Mucosa of rectum (tissue), 2 donors: Measurements from ENCODE around the gene KRTAP2-4.
"Not testable (repeated sequence)": the region's sequence is repeated elsewhere in the genome, so short reads cannot be mapped to it uniquely, and the experiment has no call there.

Experiments used
- H3K27ac ChIP-seq, 2 donors: one replicate each; pipeline ENCODE4 v1.7.0; 2013; ENCODE audit warnings: inconsistent platforms in 2 of 2, low read depth in 2 of 2, low read length in 2 of 2
- H3K27me3 ChIP-seq, 2 donors: one replicate each; pipeline ENCODE4 v1.7.0; 2013; ENCODE audit warnings: low read length in 2 of 2; ENCODE audit not compliant: control insufficient read depth in 2 of 2, insufficient read depth in 2 of 2
- H3K36me3 ChIP-seq, 2 donors: one replicate each; pipeline ENCODE4 v1.7.0; 2013; ENCODE audit warnings: low read length in 2 of 2; ENCODE audit not compliant: control insufficient read depth in 2 of 2, insufficient read depth in 2 of 2
- H3K4me1 ChIP-seq, 2 donors: one replicate each; pipeline ENCODE4 v1.7.0; 2013; ENCODE audit warnings: low read length in 2 of 2, mild to moderate bottlenecking in 1 of 2; ENCODE audit not compliant: control insufficient read depth in 2 of 2, insufficient read depth in 2 of 2
- H3K4me3 ChIP-seq, 2 donors: one replicate each; pipeline ENCODE4 v1.7.0; 2013; ENCODE audit warnings: low read length in 2 of 2
- H3K9ac ChIP-seq, 2 donors: one replicate each; pipeline ENCODE4 v1.7.0; 2013; ENCODE audit warnings: low read length in 2 of 2, low read depth in 1 of 2, mild to moderate bottlenecking in 1 of 2
- H3K9me3 ChIP-seq, 2 donors: one replicate each; pipeline ENCODE4 v1.7.0; 2013; ENCODE audit warnings: low read length in 2 of 2; ENCODE audit not compliant: control insufficient read depth in 2 of 2
- donor health status: healthy.
- donor health status: Normal muscosa, but diverticular disease.

KRTAP2-4 gene, protein sequence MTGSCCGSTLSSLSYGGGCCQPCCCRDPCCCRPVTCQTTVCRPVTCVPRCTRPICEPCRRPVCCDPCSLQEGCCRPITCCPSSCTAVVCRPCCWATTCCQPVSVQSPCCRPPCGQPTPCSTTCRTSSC

GRCh38 chr17:41065829-41066624, at the start of gene KRTAP2-4:
KRTAP2-4 (minus strand) TSS chr17:41065879; CDS start chr17:41065845, 34 bp downstream.
- Histone ChIP-seq H3K36me3 (no peaks in the 10 kb centered on the region), H3K27ac (no peak within 1 kb of the TSS), H3K9me3 (no peaks in the 10 kb centered on the region), H3K9ac (no peak within 1 kb of the TSS), H3K4me1 (no peaks in the 10 kb centered on the region), H3K27me3 (peaks cover 0 to 2% of the 10 kb centered on the region in 2 donors), H3K4me3 (no peak within 1 kb of the TSS)

DNA sequence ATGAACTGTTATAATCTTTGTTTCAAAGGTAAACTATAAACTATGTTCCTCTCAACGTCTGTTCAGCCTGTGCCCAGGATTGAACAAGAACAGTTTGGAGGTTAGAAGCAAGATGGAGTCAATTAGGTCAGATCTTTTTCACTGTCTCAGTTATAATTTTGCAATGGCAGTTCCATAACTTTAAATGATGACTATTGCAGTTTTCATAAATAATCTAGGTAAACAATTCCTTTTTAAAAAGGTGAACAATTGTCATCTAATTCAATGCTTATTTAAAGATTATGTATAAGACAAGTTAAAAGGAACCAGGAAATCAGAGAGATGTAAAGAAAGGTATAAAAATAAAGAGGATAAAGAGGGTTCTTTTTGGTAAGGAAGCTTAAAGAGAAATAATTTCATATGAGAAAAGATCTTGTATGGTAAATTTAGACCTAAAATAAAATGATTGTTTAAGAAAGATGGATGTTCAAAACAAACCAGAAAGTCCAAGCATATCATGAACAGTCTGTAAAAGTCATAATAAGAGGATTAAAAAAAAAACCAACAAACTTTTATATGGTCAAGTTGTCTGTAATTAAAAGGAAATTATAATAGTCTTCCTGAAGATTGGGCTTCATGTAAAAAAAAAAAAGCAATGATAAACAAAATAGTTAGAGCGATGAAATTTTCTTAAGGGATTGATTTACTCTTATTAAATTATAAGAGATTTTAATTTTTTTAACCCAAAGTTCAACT, 45.6 kb upstream of the KRTAP2-4 start:
- Histone ChIP-seq H3K9ac (no peak overlapping the region), H3K4me1 (no peaks in the 10 kb centered on the region), H3K4me3 (no peak overlapping the region), H3K36me3 (no peaks in the 10 kb centered on the region), H3K27me3 (no peaks in the 10 kb centered on the region), H3K27ac (no peak overlapping the region), H3K9me3 (no peaks in the 10 kb centered on the region)

- H3K4me1 ChIP-seq, H3K9ac ChIP-seq, H3K27me3 ChIP-seq, H3K36me3 ChIP-seq, H3K4me3 ChIP-seq, H3K27ac ChIP-seq, H3K9me3 ChIP-seq: not testable (repeated sequence)
Observed at GRCh38 chr17:41108728-41109386, 43.2 kb upstream of the KRTAP2-4 start.

GRCh38 chr17:41107941-41108450, 42.3 kb upstream of the KRTAP2-4 start:
- no peak overlapping the region for H3K27ac ChIP-seq
- no peaks in the 10 kb centered on the region for H3K27me3 ChIP-seq
- no peaks in the 10 kb centered on the region for H3K9me3 ChIP-seq
- no peak overlapping the region for H3K9ac ChIP-seq
- no peaks in the 10 kb centered on the region for H3K4me1 ChIP-seq
- H3K4me3 ChIP-seq, result no peak overlapping the region
- H3K36me3 ChIP-seq, result no peaks in the 10 kb centered on the region

DNA sequence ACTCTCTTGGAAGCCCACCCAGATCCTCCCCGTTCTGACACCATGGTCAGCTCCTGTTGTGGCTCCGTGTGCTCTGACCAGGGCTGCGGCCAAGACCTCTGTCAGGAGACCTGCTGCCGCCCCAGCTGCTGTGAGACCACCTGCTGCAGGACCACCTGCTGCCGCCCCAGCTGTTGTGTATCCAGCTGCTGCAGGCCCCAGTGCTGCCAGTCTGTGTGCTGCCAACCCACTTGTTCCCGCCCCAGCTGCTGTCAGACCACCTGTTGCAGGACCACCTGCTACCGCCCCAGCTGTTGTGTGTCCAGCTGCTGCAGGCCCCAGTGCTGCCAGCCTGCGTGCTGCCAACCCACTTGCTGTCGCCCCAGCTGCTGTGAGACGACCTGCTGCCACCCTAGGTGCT, 39.7 kb upstream of the KRTAP2-4 start, which contains the start of gene KRTAP4-9:
TSS of gene KRTAP4-9 (plus strand) at position 43 of the 400 bp plus-strand sequence. CDS start at position 43, 0 bp downstream.
- H3K27ac ChIP-seq, H3K36me3 ChIP-seq, H3K27me3 ChIP-seq, H3K9ac ChIP-seq, H3K4me1 ChIP-seq, H3K9me3 ChIP-seq, H3K4me3 ChIP-seq: not testable (repeated sequence)

DNA sequence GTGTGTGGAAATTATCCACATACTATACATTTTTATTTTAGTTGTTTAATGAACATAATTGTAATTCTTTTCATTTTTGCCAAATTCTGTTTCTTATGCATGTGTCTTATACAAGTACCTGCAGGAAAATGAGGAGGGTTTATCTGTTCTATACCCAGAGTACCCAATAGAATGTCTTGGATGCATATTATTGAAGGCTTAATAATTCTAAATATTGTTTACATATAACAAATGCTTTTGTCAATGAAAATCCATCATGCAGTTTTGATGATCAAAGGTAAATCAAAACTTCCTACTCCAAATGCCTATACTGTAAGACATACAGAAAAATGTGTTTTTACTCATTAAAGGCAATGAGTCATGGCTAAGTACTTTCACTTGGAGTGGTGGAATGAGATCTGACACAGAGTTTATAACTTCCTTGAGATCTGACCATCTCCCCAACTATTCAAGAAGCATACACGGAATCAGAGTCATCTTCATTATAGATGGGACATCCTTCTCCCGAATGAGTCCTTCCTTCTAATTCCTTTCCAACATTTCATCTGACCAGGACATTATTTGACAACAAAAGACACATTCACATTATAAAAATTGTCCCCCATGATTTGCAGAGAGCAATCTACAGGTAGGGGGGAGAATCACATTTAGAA, 38.8 kb upstream of the KRTAP2-4 start:
- not testable (repeated sequence) for H3K27me3 ChIP-seq, H3K4me1 ChIP-seq, H3K4me3 ChIP-seq, H3K27ac ChIP-seq, H3K36me3 ChIP-seq, H3K9me3 ChIP-seq, H3K9ac ChIP-seq

GRCh38 chr17:41103896-41104295, 38.2 kb upstream of the KRTAP2-4 start:
- Histone ChIP-seq H3K4me3 (no peak overlapping the region), H3K4me1 (no peaks in the 10 kb centered on the region), H3K9me3 (no peaks in the 10 kb centered on the region), H3K27me3 (no peaks in the 10 kb centered on the region), H3K36me3 (no peaks in the 10 kb centered on the region), H3K9ac (no peak overlapping the region), H3K27ac (no peak overlapping the region)

DNA sequence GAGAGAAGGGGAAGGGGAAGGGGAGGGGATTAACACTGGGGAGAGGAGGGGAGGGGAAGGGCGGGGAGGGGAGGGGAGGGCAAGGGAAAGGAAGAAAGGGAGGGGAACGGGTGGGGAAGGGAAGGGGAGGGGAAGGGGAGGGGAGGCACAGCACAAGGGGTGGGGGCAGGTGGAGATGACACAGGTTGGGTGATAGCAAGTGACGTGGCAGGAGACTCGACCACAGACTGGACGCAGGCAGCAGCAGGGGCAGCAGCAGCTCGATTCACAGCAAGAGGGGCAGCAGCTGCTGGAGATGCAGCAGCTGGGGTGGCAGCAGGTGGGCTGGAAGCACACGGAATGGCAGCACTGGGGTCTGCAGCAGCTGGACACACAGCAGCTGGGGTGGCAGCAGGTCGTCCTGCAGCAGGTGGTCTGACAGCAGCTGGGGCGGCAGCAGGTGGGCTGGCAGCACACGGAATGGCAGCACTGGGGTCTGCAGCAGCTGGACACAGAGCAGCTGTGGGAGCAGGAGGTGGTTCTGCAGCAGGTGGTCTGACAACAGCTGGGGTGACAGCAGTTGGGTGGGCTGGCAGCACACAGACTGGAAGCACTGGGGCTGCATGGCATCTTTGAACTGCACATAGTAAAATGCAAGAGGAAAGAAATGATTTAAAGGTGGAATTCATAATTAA, 36.0 kb upstream of the KRTAP2-4 start, which contains the start of gene KRTAP4-16:
TSS of gene KRTAP4-16 (minus strand) at position 624 of the 674 bp plus-strand sequence. CDS start at position 624, 0 bp downstream.
- no peaks in the 10 kb centered on the region for H3K9me3 ChIP-seq
- H3K4me3 ChIP-seq, result no peak within 1 kb of the TSS
- H3K27me3 ChIP-seq, result peaks cover 0 to 2% of the 10 kb centered on the region in 2 donors
- H3K36me3 ChIP-seq, result no peaks in the 10 kb centered on the region
- no peaks in the 10 kb centered on the region for H3K4me1 ChIP-seq
- no peak within 1 kb of the TSS for H3K27ac ChIP-seq
- no peak within 1 kb of the TSS for H3K9ac ChIP-seq
